BLaER1 treated with 17β-estradiol and CSF1 and Interleukin-3, amounts not matched to agents 10 nM and 100 nM (cell line): ENCODE results near the gene MASP2.
"Not testable (repeated sequence)": the region's sequence is repeated elsewhere in the genome, so short reads cannot be mapped to it uniquely, and the experiment has no call there.

ENCODE experiments used
- H3K27ac ChIP-seq, 11 experiments: shearing (Covaris generic); formaldehyde crosslinking; 2 replicates each; pipeline ENCODE4 v1.8.1; 2022
- H3K27me3 ChIP-seq, 11 experiments: shearing (Covaris generic); formaldehyde crosslinking; 2 replicates each; pipeline ENCODE4 v1.8.1; 2022
- H3K36me3 ChIP-seq, 11 experiments: shearing (Covaris generic); formaldehyde crosslinking; 2 replicates each; pipeline ENCODE4 v1.8.1; 2022
- H3K4me1 ChIP-seq, 10 experiments: shearing (Covaris generic); formaldehyde crosslinking; 2 replicates each; pipeline ENCODE4 v1.8.1; 2022
- H3K4me2 ChIP-seq, 11 experiments: shearing (Covaris generic); formaldehyde crosslinking; 2 replicates each; pipeline ENCODE4 v1.8.1; 2022
- H3K4me3 ChIP-seq, 10 experiments: shearing (Covaris generic); formaldehyde crosslinking; 2 replicates each; pipeline ENCODE4 v1.8.1; 2022
- H3K9ac ChIP-seq, 11 experiments: shearing (Covaris generic); formaldehyde crosslinking; 2 replicates each; pipeline ENCODE4 v1.8.1; 2022
- H3K9me3 ChIP-seq, 11 experiments: shearing (Covaris generic); formaldehyde crosslinking; replicated peaks in 1 of 11; 2 replicates each; pipeline ENCODE4 v1.8.1; 2022
- H4K20me1 ChIP-seq, 11 experiments: shearing (Covaris generic); formaldehyde crosslinking; 2 replicates each; pipeline ENCODE4 v1.8.1; 2022
- Cebpa-rat ChIP-seq, 11 experiments: shearing (Covaris generic); IDR thresholded peaks; 2 replicates each; pipeline ENCODE4 v1.8.1; 2022

The MASP2 gene

DNA sequence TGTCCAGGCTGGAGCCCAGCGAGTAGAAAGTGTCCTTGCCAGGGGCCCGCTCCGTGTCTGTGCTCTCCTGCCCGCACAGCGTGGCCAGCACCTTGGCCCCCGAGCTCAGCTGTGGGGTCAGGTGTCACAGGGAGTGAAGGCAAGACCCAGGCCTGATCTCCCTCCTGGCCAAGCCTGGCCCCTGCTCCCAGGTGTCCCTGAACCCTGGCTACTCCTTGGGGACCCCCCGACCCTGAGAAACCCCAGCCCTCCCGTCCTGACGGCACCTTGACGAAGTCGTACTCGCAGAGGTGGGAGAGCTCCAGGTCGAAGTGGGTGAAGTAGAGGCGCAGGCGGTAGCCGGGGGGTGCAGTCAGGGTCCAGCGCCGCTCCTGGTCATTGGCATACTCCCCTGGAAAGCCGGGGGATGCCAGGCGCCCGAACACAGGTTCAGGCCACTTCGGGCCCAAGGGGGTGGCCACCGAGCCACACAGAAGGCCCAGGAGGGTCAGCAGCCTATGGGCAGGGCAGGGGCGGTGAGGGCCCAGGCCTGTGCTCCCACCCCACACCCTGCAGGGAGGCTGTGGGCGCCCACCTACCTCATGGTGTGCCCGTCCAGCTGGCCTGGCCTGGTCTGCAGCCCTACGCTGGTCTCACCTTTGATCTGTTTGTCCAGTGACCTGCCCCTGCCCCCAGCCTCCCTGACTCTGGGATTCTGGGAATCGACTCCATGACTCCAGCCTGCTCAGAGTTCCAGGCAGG, at the start of gene MASP2:
TSS of gene MASP2 (minus strand) at position 615 of the 741 bp plus-strand sequence. CDS start at position 583, 32 bp downstream.
- Histone ChIP-seq H3K4me1 (peaks cover 0 to 5% (median 3%) of the 10 kb centered on the region in 10 experiments; a peak in 13 of 20 replicates), H3K36me3 (no peaks in the 10 kb centered on the region), H3K4me2 (no peak within 1 kb of the TSS), H4K20me1 (peaks cover 0 to 10% (median 0%) of the 10 kb centered on the region in 11 experiments; a peak in 4 of 22 replicates), H3K27ac (no peak within 1 kb of the TSS), H3K9ac (no peak within 1 kb of the TSS), H3K4me3 (no peak within 1 kb of the TSS), H3K27me3 (no peaks in the 10 kb centered on the region), H3K9me3 (no peaks in the 10 kb centered on the region)
- TF ChIP-seq Cebpa-rat (IDR thresholded peaks at IDR 0.05): no peak

DNA sequence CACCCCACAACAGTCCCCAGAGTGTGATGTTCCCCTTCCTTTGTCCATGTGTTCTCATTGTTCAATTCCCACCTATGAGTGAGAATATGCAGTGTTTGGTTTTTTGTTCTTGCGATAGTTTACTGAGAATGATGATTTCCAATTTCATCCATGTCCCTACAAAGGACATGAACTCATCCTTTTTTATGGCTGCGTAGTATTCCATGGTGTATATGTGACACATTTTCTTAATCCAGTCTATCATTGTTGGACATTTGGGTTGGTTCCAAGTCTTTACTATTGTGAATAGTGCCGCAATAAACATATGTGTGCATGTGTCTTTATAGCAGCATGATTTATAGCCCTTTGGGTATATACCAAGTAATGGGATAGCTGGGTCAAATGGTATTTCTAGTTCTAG, 36.7 kb upstream of the MASP2 start:
- H3K9me3 ChIP-seq, H3K4me3 ChIP-seq, H3K27ac ChIP-seq, H3K4me2 ChIP-seq, H3K4me1 ChIP-seq, H3K27me3 ChIP-seq, H3K9ac ChIP-seq: not testable (repeated sequence)
- Histone ChIP-seq H3K36me3 (peaks cover 66 to 79% (median 72%) of the 10 kb centered on the region in 11 experiments), H4K20me1 (peaks cover 0 to 24% (median 16%) of the 10 kb centered on the region in 11 experiments; a peak in 15 of 22 replicates)

DNA sequence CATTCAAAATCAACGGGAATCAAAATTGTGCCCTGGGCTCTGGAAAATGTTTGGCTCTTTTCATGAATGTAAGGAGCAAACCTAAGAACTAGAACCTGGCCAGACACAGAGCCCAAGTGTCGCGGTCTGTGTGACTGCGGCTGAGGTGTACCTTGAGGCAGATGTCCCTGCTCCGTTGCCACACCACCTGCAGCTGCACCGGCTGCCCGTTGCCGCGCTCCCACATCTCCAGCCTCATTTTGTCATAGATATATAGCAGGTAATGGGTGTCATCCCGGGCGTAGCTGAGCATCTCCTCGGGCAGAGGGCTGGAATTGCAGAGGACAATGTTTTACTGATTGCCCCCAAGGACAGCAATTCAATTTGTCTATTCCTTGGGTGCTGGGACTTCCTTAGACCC, 33.9 kb upstream of the MASP2 start:
- H3K36me3 ChIP-seq: peaks cover 72 to 81% (median 74%) of the 10 kb centered on the region in 11 experiments
- no peak overlapping the region for H3K9ac ChIP-seq
- no peak overlapping the region for H3K27ac ChIP-seq
- no peaks in the 10 kb centered on the region for H3K9me3 ChIP-seq
- H4K20me1 ChIP-seq: peaks cover 0 to 36% (median 18%) of the 10 kb centered on the region in 11 experiments; a peak in 16 of 22 replicates
- no peak for TF ChIP-seq Cebpa-rat (IDR thresholded peaks at IDR 0.05)
- no peak overlapping the region for H3K4me3 ChIP-seq
- H3K4me2 ChIP-seq: no peak overlapping the region
- H3K27me3 ChIP-seq: no peaks in the 10 kb centered on the region
- no peaks in the 10 kb centered on the region for H3K4me1 ChIP-seq

GRCh38 chr1:11078631-11079030, 31.6 kb upstream of the MASP2 start:
- Histone ChIP-seq H3K9me3 (no peaks in the 10 kb centered on the region), H3K4me2 (no peak overlapping the region), H3K27me3 (no peaks in the 10 kb centered on the region), H3K4me1 (no peaks in the 10 kb centered on the region), H4K20me1 (peaks cover 0 to 41% (median 20%) of the 10 kb centered on the region in 11 experiments; a peak in 16 of 22 replicates), H3K27ac (no peak overlapping the region), H3K9ac (no peak overlapping the region), H3K4me3 (no peak overlapping the region), H3K36me3 (peaks cover 95 to 98% (median 97%) of the 10 kb centered on the region in 11 experiments)
- no peak for TF ChIP-seq Cebpa-rat (IDR thresholded peaks at IDR 0.05)

GRCh38 chr1:11073398-11073797, 26.4 kb upstream of the MASP2 start:
- not testable (repeated sequence) for H3K27ac ChIP-seq, H3K4me2 ChIP-seq, H3K9ac ChIP-seq, H3K27me3 ChIP-seq, H3K4me1 ChIP-seq, H3K4me3 ChIP-seq, H3K9me3 ChIP-seq
- H3K36me3 ChIP-seq: peaks cover 98 to 100% (median 99%) of the 10 kb centered on the region in 11 experiments
- H4K20me1 ChIP-seq: peaks cover 0 to 48% (median 9%) of the 10 kb centered on the region in 11 experiments; a peak in 10 of 22 replicates

GRCh38 chr1:11072216-11072917, 25.3 kb upstream of the MASP2 start:
- no peaks in the 10 kb centered on the region for H3K27me3 ChIP-seq
- no peak overlapping the region for H3K4me2 ChIP-seq
- peaks cover 100% of the 10 kb centered on the region in 11 experiments for H3K36me3 ChIP-seq
- TF ChIP-seq Cebpa-rat (IDR thresholded peaks at IDR 0.05): no peak
- no peaks in the 10 kb centered on the region for H3K4me1 ChIP-seq
- no peaks in the 10 kb centered on the region for H3K9me3 ChIP-seq
- H3K27ac ChIP-seq: no peak overlapping the region
- H4K20me1 ChIP-seq: peaks cover 0 to 48% (median 9%) of the 10 kb centered on the region in 11 experiments; a peak in 10 of 22 replicates
- no peak overlapping the region for H3K4me3 ChIP-seq
- peak overlapping the region in 3 of 11 experiments; percentile 2 to 56 (median 44); a peak in 4 of 22 replicates for H3K9ac ChIP-seq

DNA sequence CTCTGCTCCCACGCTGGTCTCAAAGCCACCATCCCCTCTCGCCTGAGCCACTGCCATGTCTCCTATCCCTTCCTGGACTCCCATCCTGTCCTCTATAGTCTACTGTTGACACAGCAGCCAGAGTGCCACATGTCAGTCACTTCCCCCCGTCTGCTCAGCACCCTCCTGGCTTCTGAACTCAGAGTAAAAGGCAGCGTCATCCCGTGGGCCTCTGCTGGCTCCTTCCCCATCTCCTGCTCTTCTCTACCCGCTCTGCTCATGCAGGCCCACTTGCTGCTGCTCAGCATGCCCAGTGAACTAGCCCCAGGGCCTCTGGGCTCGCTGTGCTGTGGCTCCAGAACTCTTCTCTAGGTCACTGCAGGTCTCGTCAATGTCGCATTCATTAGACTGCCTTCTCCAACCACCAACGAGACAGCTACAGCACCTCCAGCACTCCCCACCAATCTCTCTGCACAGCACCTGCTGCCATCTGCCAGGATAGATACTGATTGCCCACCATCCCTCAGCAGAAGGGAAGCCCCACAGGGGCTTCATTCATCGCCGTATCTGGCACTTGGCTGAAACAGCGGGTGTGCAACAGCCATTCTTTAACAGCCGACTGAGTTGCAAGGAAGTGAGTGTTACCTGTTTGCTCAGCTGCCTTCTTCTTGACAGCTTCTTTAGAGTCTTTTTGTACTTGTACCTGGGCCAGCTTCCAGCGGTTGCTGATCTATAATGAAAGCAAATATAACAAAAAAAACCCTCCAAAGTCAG, 24.6 kb upstream of the MASP2 start:
- no peaks in the 10 kb centered on the region for H3K4me1 ChIP-seq
- H3K4me3 ChIP-seq: no peak overlapping the region
- no peak overlapping the region for H3K27ac ChIP-seq
- H3K9ac ChIP-seq: no peak overlapping the region
- H4K20me1 ChIP-seq: peaks cover 0 to 42% (median 9%) of the 10 kb centered on the region in 11 experiments; a peak in 10 of 22 replicates
- TF ChIP-seq Cebpa-rat (IDR thresholded peaks at IDR 0.05): no peak
- no peak overlapping the region for H3K4me2 ChIP-seq
- no peaks in the 10 kb centered on the region for H3K9me3 ChIP-seq
- no peaks in the 10 kb centered on the region for H3K27me3 ChIP-seq
- peaks cover 98 to 100% (median 99%) of the 10 kb centered on the region in 11 experiments for H3K36me3 ChIP-seq

GRCh38 chr1:11070876-11071275, 23.8 kb upstream of the MASP2 start:
- no peak overlapping the region for H3K4me2 ChIP-seq
- H3K4me3 ChIP-seq: no peak overlapping the region
- H3K4me1 ChIP-seq: no peaks in the 10 kb centered on the region
- H3K36me3 ChIP-seq: peaks cover 98 to 100% (median 99%) of the 10 kb centered on the region in 11 experiments
- no peak for TF ChIP-seq Cebpa-rat (IDR thresholded peaks at IDR 0.05)
- peaks cover 0 to 40% (median 7%) of the 10 kb centered on the region in 11 experiments; a peak in 9 of 22 replicates for H4K20me1 ChIP-seq
- no peak overlapping the region for H3K9ac ChIP-seq
- no peak overlapping the region for H3K27ac ChIP-seq
- 0 out of 22 replicates have a peak, but pooled peaks cover 0 to under 1% (median 0%) of the 10 kb centered on the region in 11 experiments for H3K9me3 ChIP-seq
- no peaks in the 10 kb centered on the region for H3K27me3 ChIP-seq
